NCI-H510A treated with DMSO at 0.1 percent for 48 hours (cell line): ENCODE data around the gene SESN2.

Experiments used
- DNase-seq: peaks from one replicate; lab custom pipeline; 2025; lab: John Stamatoyannopoulos, UW

SESN2 gene

DNA sequence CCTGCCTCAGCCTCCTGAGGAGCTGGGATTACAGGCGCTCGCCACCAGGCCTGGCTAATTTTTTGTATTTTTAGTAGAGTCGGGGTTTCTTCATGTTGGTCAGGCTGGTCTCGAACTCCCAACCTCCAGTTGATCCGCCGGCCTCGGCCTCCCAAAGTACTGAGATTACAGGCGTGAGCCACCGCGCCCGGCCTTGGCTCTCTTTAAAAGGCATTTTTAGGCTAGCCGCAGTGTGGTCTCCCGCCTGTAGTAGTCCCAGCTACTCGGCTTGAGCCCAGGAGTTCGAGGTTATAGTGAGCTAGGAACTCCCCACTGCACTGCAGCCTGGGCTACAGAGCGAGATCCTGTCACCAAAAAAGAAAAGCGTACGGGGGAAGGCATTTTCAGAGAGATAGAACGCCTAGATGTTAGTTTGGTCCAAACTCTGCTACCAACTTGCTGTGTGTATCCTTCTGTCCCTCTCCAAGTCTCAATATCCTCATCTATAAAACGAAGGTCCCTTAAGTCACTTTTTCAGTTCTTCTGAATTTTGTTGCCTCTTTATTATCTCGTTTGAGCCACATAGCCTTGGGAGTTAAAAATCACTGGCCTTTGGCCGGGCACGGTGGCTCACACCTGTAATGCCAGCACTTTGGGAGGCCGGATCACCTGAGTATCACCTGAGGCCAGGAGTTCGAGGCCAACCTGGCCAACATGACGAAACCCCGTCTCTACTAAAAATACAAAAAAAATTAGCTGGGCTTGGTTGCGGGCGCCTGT lies 70.3 kb downstream of the SESN2 start:
- no peak for DNase-seq
